Measurements from ENCODE around the gene EIF4A2.

DNA sequence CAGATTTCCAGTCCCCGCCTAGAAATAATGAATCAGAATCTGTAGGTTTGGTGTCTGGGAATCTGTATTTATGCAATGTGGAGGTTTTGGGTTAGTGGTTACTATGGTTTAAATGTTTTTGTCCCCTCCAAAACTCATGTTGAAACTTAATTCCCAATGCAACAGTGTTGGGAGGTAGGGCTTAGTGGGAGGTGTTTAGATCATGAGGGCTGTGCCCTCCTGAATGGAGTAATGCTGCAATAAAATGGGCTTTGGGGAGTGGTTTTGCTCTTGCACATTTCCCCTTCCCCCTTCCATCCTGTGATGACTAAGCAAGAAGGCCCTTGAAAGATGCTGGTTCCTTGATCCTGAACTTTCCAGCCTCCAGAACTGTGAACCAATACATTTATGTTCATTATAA, 32.1 kb downstream of the EIF4A2 start:
- TF ChIP-seq, protein P1, sequence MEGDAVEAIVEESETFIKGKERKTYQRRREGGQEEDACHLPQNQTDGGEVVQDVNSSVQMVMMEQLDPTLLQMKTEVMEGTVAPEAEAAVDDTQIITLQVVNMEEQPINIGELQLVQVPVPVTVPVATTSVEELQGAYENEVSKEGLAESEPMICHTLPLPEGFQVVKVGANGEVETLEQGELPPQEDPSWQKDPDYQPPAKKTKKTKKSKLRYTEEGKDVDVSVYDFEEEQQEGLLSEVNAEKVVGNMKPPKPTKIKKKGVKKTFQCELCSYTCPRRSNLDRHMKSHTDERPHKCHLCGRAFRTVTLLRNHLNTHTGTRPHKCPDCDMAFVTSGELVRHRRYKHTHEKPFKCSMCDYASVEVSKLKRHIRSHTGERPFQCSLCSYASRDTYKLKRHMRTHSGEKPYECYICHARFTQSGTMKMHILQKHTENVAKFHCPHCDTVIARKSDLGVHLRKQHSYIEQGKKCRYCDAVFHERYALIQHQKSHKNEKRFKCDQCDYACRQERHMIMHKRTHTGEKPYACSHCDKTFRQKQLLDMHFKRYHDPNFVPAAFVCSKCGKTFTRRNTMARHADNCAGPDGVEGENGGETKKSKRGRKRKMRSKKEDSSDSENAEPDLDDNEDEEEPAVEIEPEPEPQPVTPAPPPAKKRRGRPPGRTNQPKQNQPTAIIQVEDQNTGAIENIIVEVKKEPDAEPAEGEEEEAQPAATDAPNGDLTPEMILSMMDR (conservative IDR thresholded peaks at IDR 0.05; ENCODE audit: low read depth, low read length): no peak
- TF ChIP-seq EZH2 (IDR thresholded peaks at IDR 0.05; ENCODE audit: borderline replicate concordance, low read depth, low read length, poor library complexity, severe bottlenecking): no peak
